ENCODE data around the gene PHF5A.
"Not testable (repeated sequence)": the region's sequence is repeated elsewhere in the genome, so short reads cannot be mapped to it uniquely, and the experiment has no call there.

PHF5A gene

DNA sequence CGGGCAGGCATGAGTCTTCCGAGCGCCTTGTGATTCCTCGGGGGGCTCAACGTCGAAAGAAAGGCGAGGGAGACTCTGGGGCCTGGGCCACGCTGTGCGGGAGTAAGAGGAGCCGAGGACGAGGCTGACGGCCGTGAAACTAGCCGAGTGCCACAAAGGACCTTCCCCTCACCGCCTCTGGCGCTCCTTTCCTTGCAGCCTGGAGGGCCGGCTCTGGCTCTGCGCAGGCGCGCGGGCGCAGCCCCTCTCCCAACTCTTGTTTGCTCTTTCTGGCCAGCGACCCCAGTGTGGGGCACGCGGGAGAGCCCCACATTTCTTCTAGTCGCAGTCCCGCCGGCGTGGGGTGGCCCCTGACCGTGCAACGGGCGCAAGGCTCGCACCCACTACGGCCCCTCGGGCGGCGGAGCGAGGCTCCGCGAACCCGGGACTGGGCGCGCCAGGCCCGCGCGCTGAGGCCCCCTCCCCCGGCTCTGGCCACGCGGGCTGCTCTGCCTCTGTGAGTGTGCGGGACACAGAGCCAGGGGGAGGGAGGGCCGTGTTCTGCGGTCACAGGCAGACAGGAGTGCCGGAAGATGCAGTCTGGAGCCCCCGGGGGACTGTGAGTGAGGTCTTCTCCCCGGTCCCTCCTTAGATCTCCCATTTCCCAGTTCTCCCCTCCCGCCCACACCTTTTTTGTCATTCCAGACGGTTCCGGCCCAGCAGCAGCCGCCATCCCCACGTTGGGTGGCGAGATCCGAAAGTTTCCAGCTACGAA lies 20.9 kb downstream of the PHF5A start:
- DNase-seq (ENCODE audit: low read depth in 2 of 2) = peak in 1 of 2 donors; percentile 45

DNA sequence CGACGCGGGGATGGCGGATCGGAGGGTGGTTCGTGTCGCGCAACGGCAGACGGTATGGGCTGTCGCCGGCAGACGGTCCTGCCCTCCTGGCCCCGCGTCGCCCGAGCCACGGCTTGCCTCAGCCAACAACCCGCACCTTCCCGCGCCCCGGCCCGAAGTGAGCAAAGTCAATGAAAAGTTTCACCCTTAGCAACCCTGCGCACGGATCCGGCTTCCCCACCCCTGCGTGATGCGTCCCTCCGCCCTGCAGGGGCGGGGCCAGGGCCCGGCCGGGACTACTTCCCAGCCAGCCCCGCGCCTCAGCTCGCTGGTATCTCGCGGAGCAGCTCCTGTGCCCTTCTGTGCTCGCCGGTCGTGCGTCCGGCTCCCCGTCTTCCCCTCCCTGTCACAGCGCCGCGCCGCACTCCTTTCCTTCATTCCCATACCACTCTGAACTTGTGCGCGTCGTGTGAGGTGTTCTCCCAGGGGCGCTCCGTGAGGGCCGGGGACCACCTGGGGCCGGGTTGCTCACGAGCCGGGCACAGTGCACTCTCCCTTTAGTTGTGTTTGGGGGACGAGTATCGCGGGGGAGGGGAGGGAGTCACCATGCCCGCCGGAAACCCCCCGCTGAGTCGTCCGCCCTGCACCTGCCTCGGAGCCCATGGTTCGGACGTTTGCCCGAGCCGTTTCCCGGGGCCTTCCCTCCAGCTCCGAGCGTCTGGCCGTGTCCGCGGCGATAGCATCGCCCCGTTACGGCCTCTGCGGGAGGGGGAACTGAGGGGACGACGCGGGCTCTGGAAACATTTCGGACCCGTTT lies 21.7 kb downstream of the PHF5A start, which contains the start of gene TOB2:
TOB2 (minus strand) TSS at position 163 of the 796 bp plus-strand sequence. CDS start 9,456 bp downstream, outside the sequence.
- DNase-seq (ENCODE audit: low read depth in 2 of 2) = peak; percentile 90 to 94

DNA sequence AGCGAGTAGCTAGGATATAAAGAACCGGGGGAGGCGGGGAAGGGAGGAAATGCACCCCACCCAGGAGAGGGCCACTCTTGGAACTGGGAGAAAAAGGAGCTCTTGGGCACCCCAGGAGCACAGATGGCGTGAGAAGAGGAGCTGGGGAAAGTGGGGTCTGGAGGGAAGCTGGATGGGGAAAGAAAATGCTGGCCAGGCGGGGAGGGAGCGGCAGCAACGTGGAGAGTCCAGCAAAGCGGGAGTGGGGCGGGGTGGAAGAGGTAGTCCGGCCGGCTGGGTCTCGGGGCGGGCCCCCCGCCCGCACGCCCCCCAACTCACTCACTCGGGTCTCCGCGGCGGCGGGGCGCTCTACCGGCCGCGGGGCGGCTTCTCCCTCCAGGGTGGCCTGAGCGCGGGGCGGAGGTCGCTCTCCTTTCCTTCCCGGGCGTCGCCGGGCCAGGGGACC lies 22.4 kb downstream of the PHF5A start:
- no peak for DNase-seq (ENCODE audit: low read depth in 2 of 2)

DNA sequence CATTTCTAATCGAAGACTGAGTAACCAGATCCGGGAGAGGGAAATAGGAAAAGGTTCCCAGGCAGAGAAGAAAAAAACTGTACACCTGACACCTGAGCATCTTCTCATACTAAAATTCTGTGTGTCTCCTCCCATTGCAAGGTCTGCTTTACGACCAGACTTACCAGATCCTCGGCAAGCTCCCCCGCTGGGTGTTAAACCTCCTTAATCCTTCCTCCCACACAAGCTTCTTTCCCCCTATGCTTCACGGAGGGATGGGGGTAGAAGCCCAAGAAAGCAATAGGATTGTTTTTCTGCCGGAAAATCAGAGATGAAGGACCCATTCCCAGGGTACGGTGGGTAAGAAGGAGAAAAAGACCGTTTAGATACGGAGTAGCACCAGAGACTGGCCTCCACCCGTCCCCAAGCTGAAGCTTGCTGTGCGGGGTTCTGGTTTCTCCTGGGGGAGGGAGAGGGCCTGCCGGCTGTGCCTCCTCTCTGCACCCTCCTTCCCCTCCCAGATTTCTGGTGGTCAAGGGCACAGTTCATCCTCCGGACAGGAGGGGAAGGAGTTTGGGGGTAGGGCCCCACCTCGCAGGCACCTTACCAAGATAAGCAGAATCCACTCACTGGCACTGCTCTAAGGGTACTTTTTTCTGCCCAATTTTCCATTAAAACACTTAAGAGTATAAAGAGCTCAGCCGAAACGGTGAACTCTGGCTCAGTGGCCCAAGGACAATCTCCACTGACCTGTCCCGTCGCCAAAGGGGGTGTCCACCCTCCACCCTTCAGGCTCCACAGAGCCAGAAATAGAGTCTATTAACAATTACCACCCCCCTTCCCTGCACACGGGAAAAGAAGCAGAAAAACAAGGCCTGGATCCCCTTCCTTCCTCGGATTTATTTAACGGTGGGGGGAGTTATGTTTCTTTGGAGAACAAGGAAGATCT lies 23.1 kb downstream of the PHF5A start:
- no peak for DNase-seq (ENCODE audit: low read depth in 2 of 2)

DNA sequence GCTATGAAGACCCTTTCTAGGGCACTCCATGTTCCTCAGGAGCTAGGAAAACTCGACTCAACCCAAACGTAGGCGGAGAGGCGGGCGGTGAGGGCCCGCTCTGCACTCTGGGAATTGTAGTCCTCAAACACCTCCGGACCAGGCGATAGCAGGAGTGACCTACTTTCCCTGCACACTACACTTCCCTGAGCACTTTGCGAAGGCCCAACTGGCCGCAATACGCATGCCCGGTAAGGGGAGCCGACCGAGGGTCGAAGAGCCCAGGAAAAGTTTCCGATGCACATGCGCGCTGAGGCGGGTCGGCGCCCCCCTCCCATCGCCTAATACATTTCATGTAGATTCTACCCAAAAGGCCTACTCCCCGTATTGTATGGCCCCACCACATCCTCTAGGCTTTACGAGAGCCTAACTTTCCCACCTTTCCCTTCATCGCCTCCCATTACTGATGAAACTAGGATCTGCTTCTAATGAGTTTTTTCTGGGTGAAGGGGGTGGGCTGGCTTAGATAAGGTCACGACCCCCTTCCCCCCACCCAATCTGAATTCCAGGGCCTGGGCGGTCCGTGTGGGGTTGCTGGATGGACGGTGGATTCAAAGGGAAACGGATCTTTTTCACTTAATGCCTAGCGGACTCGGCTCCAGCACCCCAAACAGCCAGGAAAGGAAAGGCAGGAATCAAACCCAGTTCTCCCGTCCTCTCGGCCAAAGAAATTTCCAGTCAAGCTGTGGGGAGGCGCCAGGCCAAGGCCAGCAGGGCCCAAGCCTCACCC lies 23.9 kb downstream of the PHF5A start:
- DNase-seq (ENCODE audit: low read depth in 2 of 2) = peak; percentile 67 to 83

DNA sequence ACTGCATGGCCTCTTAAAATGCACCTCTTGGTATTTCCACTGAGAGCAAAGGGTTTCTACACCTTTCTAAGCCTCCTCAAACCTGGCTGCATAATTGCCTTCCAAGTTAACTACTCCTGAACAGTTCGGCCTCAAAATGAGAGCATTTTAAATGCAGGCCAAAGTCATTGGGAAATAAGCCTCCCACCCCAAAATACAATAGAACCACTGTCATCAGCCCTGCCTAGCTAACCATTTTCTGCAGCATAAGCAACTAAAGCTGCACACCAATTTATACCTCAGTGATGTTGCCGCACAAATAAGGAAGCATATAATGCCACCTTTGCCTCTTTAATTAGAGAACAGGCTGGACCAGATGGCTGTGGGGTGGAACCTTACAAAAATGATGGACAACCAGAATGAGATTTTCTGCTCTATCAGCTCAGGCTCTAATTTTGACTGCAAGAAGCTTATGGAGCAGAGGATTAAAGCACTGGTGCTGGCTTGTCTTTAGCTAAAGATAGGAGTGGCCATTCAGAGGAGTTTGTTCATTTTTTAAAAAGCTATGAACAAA lies 26.2 kb downstream of the PHF5A start:
- no peak for DNase-seq (ENCODE audit: low read depth in 2 of 2)

DNA sequence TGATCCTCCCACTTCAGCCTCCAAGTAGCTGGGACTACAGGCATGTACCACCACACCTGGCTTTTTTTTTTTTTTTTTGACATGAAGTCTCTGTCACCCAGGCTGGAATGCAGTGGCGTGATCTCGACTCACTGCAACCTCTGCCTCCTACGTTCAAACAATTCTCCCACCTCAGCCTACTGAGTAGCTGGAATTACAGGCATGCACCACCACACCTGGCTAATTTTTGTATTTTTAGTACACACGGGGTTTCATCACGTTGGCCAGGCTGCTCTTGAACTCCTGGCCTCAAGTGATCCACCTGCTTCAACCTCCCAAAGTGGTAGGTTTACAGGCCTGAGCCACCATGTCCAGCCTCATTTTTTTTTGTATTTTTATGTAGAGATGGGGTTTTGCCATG lies 28.0 kb downstream of the PHF5A start:
- DNase-seq (ENCODE audit: low read depth in 2 of 2) = not testable (repeated sequence)

DNA sequence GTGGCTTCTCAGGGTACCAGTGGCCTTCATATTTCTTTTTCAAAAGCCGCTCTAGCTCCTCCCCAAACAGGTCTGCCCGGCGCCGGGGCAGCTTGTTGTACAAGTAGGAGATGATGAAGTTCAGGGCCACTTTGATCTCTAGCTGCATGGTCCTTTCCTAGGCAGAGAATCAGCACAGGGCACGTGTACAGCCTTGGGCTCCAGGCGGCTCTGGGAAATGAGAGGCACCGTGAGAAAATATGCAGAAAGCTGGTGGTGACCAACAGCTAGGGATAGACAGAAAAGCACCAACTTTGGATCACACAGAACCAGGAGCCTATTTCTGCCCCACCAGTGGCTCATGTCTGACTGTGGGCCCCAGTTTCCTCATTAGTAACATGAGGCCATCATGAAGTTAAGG lies 31.3 kb downstream of the PHF5A start:
- DNase-seq (ENCODE audit: low read depth in 2 of 2) = no peak

DNA sequence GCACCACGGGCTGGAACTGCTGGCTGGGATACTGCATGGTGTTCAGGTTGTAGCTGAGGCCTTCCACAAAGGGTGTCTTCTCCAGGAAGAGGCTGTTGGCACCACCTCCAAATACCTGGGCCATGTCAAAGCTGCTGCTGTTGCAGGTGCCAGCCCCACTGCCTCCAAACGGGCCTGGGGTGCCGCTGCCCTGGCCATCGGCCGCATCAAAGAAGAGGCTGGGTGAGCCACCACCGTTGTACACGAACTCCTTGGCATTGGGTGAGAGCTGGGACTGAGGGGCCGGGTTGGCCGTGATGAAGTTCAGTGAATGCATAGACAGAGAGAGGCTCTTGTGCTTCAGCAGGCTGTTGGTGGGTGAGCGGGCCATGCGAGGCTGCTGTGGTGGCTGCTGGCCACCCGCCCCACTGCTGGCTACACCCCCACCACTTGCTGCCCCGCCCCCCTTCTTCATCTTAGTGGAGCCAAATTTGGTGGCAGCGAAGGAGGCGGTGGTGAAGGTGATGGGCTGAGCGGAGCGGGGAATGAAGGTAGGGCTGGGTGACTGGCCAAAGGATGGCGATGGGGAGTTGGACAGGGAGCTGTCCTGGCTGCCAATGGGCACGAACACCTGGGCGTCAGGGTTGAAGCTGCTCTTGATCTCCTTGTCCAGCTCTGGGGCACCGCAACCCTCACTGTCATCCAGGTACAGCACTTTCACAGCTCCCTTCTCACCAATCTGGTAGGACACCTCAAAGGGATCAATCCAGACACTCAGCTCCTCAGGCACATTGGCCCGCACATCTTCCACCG lies 32.0 kb downstream of the PHF5A start:
- no peak for DNase-seq (ENCODE audit: low read depth in 2 of 2)

DNA sequence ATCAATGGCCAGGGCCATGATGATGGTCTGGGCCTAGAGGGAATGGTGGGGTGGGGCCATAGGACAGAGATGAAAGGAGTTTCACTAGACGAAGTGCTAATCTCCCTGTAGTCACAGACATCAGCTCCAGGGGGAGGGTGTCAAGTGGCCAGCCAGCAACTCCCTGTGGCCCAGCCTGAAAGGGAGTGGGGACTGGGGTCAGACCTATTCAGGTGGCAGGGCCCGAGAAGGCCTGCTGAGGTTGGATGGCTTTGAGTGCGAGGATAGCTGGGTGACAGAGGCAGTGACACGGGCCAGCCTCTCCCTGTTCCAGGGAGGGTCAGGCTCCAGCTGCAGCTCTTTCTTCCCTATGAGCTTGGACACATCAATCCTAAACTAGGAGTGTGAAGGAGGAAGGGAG lies 32.9 kb downstream of the PHF5A start:
- DNase-seq (ENCODE audit: low read depth in 2 of 2) = no peak

DNA sequence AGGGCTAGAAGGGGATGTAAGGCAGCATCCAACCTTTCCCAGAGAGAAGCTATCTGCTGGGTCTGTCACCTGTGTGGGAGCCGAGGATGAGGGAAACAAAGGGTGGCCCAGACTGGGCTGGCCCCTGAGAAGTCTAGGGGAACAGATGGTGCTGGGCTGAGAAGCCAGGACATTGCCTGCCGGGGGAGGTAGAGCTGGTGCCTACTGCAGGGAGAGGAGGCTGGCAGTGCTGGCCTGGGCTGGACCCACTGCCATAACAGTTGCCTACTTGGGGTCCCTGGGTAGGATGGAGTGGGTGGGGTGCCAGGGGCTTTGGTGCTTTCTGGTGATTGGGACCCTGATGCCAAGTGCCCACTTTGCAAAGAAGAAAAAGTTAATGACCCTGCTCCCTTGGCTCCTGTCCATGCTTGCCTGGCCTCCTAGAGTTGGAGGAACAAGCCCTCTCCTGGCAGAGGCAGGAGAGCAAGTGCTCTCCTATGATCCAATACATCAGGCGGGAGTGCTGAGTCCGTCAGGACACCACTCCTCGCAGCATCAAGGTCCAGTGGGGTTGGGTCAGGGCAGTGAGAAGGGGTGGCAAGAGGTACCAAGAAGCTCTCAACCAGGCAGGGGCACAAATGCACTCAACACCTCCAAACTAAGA lies 34.0 kb downstream of the PHF5A start:
- not testable (repeated sequence) for DNase-seq (ENCODE audit: low read depth in 2 of 2)

DNA sequence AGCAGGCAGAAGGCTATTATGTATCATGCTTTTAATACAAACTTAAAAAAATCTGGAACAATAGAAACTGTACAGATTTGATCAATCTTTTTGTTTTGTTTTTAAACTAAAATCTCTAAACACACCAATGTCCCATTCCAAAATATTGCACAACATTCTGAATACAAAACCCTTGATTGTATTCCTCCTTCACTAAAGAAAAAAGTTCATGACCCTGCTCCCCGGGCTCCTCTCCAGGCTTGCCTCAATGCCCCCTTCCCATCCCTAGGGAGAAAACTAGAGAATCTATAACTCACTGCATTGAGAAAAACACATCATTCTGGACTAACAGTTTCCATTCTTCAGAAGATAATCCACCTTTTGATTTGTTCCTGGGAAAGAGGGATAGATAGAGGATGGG lies 35.0 kb downstream of the PHF5A start:
- not testable (repeated sequence) for DNase-seq (ENCODE audit: low read depth in 2 of 2)

DNA sequence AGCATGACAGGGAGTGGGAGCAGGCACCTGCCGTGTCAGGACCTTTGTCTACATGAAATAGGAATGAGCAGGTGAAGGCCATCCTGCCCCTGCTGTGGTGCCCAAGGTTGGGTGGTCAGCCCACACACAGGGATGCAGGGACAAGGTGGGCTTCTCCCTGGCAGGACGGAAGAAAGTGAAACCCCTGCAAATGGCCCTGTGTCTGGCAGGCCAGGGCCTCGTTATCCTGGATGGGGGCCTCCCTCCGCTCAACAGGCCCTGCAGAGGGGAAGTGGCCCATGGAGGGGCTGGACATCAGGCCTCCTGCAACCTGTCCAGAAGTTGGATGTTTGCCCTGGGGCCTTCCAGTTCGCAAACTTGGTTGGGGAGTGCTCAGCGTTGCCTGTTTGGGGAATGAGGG lies 36.8 kb downstream of the PHF5A start:
- no peak for DNase-seq (ENCODE audit: low read depth in 2 of 2)

DNA sequence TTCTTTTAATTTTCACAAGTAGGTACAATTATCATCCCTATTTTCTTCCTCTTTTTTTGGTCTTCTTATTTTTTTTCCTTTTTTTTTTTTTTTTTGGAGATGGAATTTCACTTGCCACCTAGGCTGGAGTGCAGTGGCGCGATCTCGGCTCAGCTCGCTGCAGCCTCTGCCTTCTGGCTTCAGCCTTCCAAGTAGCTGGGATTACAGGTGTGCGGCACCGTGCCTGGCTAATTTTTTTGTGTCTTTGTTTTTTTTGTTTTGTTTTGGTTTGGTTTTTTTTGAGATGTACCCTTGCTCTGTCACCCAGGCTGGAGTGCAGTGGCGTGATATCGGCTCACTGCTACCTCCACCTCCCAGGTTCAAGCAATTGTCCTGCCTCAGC lies 38.5 kb downstream of the PHF5A start:
- DNase-seq (ENCODE audit: low read depth in 2 of 2) = no peak

DNA sequence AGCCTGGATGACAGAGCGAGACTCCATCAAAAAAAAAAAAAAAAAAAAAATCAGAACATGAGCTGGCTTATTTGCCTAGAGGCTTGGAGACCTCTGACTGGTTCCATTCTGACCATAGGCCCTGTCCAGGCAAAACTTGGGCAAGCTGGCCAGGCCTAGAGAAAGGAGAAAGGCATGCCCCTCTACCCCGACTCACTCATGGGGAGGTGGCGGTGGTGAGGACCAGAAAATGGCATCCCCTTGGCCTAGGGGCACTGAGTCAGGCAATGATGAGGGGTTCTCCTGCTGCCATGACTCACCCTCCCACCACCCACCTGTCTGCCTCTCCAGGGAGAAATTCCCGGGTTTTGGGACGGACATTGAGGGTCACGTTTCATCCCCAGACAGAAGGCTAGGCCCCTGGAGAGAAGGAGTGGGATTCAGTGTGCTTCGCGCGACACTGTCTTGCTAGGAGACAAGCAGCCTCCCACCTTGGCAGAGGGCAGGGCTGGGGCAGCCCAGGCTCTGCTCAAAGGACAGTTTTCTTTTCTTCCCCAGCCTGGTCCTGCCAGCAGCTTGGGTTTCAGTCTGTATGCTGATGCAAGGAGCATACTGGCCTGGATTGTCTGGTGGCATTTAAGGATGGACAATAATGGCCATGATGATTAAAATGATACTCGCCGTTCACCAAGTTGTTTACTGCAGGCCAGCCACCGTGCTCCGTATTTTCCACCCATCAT lies 39.1 kb downstream of the PHF5A start:
- no peak for DNase-seq (ENCODE audit: low read depth in 2 of 2)

DNA sequence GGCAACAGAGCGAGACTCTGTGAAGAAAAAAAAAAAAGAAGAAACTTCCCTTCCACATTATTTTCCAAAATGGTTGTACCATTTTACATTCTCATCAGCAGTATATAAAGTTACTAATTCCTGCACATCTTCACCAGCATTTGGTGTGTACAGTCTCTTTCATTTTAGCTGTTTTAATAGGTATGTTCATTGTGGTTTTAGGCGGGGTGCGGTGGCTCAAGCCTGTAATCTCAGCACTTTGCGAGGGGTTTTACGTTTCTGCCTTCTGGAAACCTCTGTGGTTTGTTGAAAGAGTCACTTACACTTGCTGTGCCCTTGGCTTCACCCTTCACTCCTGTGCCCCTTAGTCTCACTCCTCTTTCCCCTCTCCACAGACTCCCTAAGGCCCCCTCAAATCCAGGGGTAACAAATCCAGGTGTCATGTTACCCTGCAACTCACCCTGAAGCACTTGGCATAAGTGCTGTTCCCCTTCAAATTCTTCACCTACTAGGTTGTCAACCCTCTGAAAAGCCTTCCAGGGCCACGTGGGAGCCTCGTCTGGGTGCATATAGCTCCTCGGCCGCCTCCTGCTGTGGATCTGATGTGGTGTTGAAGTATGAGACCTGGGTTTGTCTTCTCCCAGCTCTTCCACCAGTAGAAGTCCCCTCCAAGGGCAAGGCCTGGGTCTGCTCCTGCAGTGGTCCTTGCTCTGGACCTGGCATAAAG lies 42.7 kb downstream of the PHF5A start:
- DNase-seq (ENCODE audit: low read depth in 2 of 2) = no peak

DNA sequence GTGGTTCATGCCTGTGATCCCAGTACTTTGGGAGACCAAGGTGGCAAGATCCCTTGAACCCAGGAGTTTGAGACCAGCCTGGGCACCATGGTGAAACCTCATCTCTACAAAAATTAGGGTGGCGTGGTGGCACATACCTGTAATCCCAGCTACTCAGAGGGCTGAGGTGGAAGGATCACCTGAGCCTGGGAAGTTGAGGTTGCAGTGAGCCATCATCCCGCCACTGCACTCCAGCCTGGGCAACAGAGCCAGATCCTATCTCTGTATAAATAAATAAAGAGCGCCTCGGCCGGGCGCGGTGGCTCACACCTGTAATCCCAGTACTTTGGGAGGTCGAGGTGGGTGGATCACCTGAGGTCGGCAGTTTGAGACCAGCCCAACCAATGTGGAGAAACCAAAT lies 49.8 kb downstream of the PHF5A start:
- DNase-seq (ENCODE audit: low read depth in 2 of 2) = no peak
